ENCODE data around the gene RFX7.

Gene RFX7

DNA sequence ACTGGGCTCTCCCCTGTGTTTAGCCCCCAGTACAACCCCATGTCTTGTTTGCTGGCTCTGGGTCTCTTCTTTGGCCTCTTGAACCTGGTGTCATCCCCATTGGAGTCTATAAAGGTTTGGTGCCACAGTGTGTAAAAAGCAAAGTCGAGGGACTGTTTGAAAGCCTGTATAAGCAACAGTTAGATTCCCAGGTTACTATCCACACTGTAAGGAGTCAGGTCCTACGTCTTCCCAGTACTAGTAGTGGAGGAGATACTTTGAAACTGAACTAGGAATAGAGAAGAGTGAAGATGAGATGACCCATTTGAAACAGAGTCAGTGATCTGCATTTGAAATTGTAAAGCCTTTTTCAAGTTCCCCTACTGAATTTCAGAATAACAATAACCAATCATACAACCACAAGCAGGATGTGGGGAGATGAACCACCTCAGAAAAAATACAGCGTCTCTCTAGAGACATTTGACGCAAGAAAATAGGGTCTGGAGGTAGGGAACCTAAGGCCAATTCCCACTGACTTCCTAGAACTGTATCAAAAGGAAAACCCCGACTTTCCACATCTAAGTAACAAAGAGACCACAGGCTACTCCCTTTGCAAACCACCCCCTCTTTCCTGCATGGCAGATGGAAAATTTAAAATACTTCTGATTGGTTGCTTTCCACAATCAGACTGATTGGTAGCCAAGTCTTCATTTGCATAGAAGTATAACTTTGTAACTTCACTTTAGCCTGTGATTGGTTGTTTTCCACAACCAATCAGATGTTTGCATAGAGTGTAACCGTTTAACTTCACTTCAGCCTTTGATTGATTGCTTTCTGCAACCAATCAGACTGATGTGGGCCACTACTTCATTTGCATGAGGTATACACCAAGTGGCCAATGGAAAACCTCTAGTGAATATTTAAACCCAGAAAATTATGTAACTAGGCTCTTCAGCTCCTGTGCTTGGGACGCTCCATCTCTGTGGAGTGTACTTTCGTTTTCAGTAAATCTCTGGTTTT, 200.4 kb downstream of the RFX7 start:
- DNase-seq: no peak

DNA sequence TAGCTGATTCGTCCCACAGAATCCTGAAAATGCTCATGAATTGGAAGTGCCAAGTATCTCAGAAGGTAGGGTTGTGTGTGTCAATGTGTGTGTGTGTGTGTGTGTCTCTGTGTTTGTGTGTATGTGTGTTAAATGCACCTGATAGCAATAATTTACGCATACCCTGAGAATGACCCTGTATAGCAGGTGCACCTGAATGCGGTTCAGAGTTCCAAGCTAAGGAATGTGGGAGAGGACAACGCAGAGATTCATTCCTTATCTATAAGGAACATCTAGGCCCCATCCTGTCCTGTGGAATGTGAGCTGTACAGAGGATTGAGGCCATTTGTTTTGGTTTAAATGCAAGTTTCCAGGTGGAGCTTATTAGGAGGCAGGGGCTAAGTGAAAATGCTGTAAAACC, 201.2 kb downstream of the RFX7 start:
- DNase-seq: no peak

DNA sequence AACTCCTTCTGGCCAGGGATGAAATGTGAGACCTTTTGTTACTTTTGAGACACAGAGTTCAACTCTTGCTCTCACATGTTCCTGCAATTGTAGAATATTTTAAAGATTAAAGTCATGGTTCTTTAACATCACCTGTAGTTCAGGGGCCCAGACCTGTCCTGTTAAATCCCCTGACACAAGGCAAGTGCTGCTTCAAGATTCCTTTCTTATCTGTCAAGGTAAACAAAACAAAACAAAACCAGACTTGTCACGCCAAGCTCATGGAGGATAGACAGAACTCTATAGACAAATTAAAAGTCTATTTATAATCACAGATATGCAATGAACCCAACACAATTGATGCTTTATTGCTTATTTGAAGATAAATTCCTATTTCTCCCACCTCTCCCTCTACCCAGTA, 201.6 kb downstream of the RFX7 start:
- no peak for DNase-seq

DNA sequence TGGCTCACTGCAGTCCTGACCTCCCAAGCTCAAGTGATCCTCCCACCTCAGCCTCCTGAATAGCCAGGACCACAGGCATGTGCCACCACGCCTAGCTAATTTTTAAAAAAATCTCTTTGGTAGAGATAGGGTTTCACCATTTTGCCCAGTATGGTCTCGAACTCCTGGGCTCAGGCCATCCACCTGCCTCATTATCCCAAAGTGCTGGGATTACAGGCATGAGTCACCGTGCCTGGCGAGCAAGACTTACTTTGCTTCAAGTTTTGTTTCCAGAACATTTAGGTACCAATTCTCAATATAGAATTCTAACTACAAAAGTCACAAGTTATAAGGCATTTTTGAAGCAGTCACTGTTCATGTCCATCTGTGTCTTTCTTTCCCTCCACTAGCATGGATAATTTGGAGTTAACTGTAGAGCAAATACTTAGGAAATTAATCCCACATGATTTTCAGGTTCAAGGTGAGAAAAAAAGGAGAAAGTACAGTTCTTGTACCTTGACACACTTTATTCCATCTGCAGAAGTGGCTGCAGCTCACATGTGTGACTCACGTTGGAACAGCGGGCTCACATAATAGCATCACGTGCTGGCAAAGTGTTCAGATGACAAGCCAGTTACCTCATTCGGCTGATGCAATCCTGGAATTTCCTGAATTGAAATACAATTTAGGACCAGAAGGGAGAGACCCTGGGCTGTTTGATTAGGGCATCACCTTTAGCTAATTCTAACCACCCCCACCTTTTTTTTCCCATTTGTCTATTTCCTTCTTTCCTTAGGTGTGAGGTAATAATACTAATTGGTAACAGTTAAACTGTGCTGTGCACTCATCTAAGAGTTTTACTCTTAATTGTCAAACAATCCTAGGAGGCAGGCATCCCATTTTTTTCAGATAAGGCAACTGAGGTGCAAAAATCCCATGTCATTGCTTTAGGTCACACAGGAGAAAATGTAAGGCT, 203.3 kb downstream of the RFX7 start:
- DNase-seq: peak; percentile 8

DNA sequence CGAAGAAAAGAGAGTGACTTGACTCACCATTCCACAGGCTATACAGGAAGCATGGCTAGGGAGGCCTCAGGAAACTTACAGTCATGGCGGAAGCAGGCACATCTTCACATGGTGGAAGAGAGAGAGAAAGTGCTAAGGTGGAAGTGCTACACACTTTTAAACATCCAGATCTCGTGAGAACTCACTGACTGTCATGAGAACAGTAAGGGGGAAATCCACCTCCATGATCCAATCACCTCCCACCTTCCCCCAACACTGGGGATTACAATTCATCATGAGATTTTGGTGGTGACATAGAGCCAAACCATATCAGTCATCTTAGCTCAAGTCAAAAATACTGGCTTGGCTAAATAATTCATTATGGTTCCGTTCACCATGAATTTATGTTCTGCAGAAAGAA, 205.0 kb downstream of the RFX7 start:
- DNase-seq: no peak

DNA sequence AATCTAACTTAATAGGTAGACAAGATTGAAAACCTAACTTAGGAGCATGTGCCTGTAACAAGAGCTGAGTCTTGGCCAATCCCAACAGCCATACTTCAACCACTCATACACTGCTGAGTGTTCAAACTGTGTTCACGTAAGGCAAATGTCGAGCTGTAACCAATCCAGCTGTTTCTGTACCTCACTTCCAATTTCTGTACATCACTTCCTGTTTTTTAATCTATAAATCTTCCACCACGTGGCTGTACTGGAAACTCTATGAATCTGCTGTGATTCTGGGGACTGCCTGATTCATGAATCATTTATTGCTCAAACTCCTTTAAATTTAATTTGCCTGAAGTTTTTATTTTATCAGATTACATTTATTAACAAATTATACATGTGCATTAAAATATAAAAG, 205.7 kb downstream of the RFX7 start:
- DNase-seq: no peak

All from NCI-H2029 (cell line).